Activated naive CD4-positive, alpha-beta T cell treated with anti-CD3 and anti-CD28 coated beads, Interleukin-2, amount 50 U/mL, for 72 hours (primary cell): ENCODE results near the gene LIMK2. TPM values are rescaled to one million over a fixed set of nuclear protein-coding genes. Genes with fewer than 3 reads are reported as not detected.
"Not testable (repeated sequence)": the region's sequence is repeated elsewhere in the genome, so short reads cannot be mapped to it uniquely, and the experiment has no call there.

Experiments
- ATAC-seq, 2 donors: fragments of 150-1000 bp; cut with Tn5 transposase; 2 replicates each; pipeline ENCODE4 v1.10.0; 2021; ENCODE audit warnings: mild to moderate bottlenecking in 2 of 2, moderate library complexity in 2 of 2
- DNase-seq, 2 donors: peaks; one replicate each; pipeline ENCODE4 v3.0.0; 2021 to 2022; ENCODE audit warnings: low spot score in 2 of 2
- H3K27ac Mint-ChIP-seq, 2 donors: one replicate each; pipeline ENCODE4 v1.8.0; 2022; ENCODE audit warnings: mild to moderate bottlenecking in 2 of 2, mixed read lengths in 2 of 2
- H3K36me3 Mint-ChIP-seq, 2 donors: one replicate each; pipeline ENCODE4 v1.8.0; 2022; ENCODE audit warnings: mixed read lengths in 2 of 2
- H3K9me3 Mint-ChIP-seq, 2 donors: one replicate each; pipeline ENCODE4 v1.8.0; 2022; ENCODE audit warnings: mixed read lengths in 2 of 2
- total RNA-seq, 2 donors: library from RNA; stranded (reverse); gene quantifications; one replicate each; pipeline ENCODE4 v1.2.3, GENCODE V29; 2022

LIMK2 gene
- total RNA-seq, 2 donors from 2014 or later = 46.8 to 66.2 TPM

DNA sequence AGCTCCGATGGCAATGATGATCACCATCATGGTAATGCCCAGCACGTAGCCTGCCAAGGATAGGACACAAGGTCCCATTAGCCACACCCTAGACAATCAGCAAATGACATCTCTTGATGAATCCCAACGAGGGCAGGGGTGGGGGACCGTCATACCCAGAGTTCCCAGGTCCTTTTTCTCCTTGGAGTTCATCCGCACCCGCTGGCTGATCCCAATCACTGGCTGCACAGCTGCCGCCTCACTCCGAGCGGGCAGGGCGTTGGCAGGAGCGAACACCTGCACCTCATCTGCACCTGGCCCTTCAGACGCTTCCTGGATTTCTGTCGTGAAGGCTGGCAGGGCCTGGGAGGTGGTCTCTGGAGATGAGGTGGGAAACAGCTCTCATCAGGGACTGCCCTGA is 77.2 kb downstream of the LIMK2 start:
- peaks cover 17 to 34% of the 10 kb centered on the region in 2 donors for H3K36me3 Mint-ChIP-seq
- H3K27ac Mint-ChIP-seq = peak overlapping the region in 1 of 2 donors; percentile 93
- H3K9me3 Mint-ChIP-seq = no peaks in the 10 kb centered on the region
- ATAC-seq (no peak), DNase-seq (no peak)

DNA sequence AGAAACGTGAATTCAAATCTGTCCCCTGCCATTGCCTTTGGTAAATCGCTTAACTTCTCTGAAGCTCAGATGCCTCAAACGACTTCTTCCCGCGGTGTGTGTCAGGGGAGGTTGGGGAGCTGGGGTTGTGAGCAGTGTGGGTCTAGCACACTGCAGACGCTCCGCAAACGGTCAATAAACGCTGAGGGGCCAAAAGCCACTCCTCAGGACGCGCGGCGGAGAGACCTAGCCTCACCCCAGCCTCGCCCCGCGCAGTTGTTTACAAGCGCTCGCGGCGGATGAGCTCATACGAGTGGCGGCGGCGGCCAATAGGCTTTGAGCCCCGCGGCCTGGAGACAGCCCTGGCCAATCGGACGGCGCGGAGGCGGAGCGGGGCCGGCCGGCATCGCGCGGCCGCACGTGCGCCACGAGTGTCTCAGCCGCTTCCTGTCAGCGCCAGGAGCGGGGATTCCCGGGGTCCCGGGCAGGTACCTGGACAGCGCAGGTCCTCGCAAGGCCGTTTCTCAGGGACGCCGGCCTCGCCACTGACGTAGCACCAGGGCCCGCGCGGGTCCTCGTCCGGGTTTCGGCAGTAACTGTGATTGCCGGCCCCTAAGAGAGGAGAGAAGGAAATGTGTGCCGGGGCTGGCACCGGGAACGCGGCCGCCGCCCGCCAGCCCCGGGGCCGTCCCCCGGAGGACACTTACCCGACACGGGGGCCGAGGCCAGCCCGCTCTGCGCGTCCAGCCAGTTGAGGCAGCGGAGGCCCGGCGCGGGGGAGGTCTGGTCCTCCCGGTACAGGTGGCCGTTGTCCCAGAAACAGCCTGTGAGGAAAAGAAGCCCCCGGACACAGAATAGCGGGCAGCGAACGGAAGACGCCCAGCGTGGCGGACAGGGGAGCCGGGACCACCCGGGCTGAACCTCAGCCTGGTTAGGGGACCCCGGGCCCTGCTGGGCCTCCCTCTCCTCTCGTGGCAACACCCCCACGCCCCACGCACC is 78.7 kb downstream of the LIMK2 start:
- Mint-ChIP-seq H3K36me3 (peaks cover 17 to 25% of the 10 kb centered on the region in 2 donors), H3K27ac (peak overlapping the region; percentile 93 to 98), H3K9me3 (no peaks in the 10 kb centered on the region)
- ATAC-seq (peak; percentile 82 to 86), DNase-seq (peak; percentile 93 to 96)

DNA sequence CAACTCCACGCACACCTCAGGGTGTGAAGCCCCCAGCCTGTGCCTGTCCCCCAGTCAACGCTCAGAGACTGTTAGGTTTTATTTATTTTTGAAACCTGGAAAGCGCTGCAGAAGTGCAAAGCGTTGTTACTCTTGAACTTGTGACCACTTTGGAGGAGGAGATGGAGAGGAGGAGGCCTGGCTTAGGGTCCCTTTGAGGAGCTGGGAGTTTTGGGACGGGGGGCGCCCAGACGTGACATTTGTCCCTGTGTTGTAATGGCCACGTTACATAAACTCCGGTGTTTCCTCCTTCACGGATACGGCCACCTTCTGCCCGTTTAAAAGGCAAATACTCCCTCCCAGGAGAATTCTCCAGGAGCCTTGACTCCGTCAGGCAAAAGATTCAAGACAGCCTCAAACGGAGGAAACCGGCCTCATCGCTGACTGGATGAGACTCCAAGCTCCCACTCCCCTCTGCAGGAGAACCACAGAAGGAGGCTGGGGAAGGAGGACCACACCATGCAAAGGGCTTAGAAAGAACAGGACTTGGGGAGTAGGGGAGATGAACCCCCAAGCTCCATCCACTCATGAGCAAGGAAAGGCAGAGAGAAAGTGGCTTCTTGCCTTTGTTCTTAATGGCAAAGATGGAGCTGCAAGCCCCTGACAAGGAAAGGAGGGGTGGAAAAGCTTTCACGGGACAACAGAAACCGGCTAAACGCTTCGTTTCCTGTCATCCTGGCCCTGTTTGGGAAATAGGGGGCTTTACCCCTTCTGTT is 79.6 kb downstream of the LIMK2 start:
- ATAC-seq (no peak), DNase-seq (peak in 1 of 2 donors; percentile 38)
- Mint-ChIP-seq H3K9me3 (no peaks in the 10 kb centered on the region), H3K36me3 (peaks cover 17 to 18% of the 10 kb centered on the region in 2 donors), H3K27ac (peak overlapping the region; percentile 93 to 96)

DNA sequence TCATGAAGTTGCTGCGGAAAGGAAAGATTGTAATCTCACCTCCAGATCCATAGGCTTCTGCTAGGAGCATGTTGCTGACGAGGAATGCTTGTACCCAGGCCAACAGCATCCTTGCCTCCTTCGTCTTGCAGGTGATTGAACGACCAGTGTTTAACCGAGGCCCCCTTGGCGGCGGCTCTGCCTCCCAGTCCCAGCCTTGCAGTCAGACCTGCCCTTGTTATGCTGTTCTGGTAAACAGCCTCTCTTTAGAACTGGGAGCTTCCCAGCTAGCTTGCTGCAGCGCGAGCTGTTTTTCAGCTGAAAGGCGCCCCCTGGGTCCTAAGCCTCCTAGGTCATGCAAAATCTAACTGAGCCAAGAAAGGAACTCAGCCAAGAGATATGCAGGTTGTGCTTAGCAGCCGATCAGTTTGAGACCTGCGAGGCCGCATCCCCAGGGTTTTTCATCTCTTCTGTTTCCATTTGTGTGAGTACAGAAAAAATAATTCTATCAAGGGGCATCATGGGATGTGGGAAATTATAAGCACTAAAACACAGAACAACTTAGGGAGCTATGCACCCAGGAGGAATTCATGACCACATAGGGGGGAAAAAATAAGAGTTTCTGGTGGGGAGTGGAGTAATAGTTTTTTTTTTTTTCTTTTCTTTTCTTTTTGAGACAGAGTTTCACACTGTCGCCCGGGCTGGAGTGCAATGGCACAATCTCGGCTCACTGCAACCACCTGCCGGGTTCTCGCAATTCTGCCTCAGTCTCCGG is 80.3 kb downstream of the LIMK2 start, which contains the start of gene PIK3IP1:
TSS of gene PIK3IP1 (minus strand) at position 253 of the 754 bp plus-strand sequence. CDS start at position 109, 144 bp downstream.
- peak within 1 kb of the TSS; percentile 93 to 96 for H3K27ac Mint-ChIP-seq
- ATAC-seq = peak; percentile 27 to 63
- no peaks in the 10 kb centered on the region for H3K9me3 Mint-ChIP-seq
- DNase-seq = peak; percentile 78 to 79
- H3K36me3 Mint-ChIP-seq = peaks cover 17 to 18% of the 10 kb centered on the region in 2 donors

DNA sequence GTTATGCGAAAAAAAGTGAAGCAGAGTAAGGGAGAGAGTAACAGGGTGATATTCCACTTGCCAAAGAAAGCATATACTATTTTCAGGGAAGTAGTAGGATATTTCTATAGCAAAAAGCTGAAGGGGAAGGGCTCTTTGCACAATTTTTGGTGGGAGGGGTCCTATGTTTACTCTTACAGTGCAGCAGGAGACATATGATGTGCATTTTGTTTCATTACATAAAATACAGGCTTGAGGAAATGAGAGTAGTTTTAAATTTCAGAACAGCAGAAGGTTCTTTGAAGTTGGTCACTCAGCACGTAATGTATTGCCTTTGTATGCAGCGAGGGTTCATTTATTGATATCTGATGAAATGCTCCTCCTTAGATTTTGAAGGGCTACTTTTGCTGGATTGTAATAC is 83.3 kb downstream of the LIMK2 start:
- H3K27ac Mint-ChIP-seq = peak overlapping the region; percentile 75 to 81
- peaks cover 5 to 8% of the 10 kb centered on the region in 2 donors for H3K36me3 Mint-ChIP-seq

DNA sequence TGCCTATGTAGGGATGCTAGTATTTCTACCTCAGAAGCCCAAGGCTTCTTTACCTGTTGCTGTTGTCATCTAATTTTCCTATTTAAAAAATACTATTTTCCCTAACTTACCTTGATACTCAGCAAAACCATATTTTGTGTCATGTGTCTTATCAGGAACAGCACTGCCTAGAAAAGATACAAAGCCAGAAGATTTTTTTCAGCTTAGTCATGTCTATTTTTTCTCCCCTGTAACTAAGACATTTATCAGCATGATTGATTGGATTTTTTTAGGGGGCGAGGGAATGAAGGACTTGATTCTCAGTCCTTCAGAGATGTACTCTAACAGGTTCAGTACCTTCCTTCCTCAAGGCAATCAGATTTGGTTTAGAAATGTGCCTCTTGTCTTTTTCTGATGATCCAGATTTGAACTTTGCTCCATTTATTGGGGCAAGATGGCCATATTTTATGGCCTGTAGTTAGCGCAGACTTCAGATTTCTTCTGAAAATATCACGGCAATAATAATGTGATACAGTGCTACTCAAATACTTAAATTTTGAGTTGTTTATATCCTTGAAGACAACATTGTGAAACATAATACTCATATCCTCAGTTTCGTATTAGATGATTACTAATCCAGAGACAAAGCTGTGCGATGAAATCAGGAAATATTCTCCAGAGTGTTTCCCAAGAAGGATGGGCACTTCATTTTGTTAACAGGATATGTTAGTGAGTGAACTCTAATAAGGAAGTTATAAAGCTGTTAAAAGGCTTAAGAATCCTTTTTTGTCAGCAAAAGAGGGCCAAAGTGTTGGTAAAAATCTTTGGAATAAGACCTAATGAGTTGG is 83.9 kb downstream of the LIMK2 start:
- H3K36me3 Mint-ChIP-seq = peaks cover 0 to 5% of the 10 kb centered on the region in 2 donors
- no peaks in the 10 kb centered on the region for H3K9me3 Mint-ChIP-seq
- ATAC-seq (peak; percentile 17 to 31), DNase-seq (no peak)
- H3K27ac Mint-ChIP-seq = peak overlapping the region in 1 of 2 donors; percentile 81

More for the DNA sequence above, 83.3 kb downstream of the LIMK2 start:
- DNase-seq = no peak
- no peaks in the 10 kb centered on the region for H3K9me3 Mint-ChIP-seq
- ATAC-seq = no peak

DNA sequence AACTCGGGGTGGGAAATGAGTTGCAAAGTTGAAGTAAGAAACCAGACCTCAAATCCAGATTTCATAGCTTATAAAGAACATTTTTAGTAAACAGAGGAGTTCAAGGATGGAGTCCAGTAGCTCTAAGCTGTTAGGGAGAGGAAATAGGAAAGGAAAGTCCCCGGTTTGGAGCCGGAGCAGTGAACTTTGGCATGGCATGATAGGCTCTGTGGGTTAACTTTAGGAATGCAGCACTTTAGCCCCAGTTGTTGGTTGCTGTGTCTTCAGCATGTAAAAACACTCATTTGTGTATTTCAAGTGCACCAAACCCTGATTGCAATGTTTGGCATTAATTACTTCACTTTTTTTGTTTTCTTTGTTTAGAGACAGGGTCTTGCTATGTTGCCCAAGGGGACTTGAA is 88.8 kb downstream of the LIMK2 start:
- ATAC-seq = no peak
- H3K9me3 Mint-ChIP-seq = no peaks in the 10 kb centered on the region
- DNase-seq = no peak
- H3K36me3 Mint-ChIP-seq = no peaks in the 10 kb centered on the region
- H3K27ac Mint-ChIP-seq = no peak overlapping the region

DNA sequence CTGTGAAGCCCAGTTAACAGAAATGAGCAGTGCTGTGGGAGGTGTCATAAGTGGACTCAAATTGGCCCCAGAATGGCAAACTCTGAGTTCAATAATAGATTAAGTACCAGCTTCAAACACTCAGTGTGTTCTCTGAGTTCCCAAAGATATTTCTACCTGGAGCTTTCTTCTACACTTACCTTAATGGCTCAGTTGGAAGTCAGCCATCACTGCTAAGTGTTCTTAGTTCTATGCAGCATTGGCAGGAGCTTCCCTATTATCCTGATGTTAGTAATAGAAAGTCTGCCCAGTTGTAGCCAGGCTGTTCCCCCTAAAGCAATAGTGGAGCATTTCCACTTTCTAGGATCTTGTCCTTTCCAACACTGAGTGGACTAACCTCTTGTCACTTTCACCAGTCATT is 89.9 kb downstream of the LIMK2 start:
- ATAC-seq = no peak
- no peak overlapping the region for H3K27ac Mint-ChIP-seq
- DNase-seq = no peak
- H3K9me3 Mint-ChIP-seq = no peaks in the 10 kb centered on the region
- H3K36me3 Mint-ChIP-seq = no peaks in the 10 kb centered on the region

DNA sequence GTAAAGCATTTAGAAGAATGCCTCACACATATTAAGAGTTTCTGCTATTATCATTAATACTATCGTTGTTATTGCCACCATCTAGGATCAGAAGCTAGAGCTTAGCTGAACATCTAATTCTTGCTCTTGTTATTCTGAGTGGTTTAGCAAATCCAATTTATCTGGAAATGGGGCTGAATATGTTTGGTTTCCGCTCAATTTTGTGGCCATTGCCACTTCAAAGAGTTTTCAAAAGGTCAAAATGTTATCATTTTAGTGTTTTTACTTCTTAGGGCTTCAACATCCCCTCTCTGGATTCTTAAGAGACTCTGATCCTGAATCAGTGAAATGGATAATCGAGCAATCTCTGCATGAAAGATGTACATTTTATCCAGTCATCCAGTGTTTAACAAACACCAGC is 90.4 kb downstream of the LIMK2 start:
- Mint-ChIP-seq H3K36me3 (no peaks in the 10 kb centered on the region), H3K27ac (no peak overlapping the region), H3K9me3 (no peaks in the 10 kb centered on the region)
- ATAC-seq (peak in 1 of 2 donors; percentile 35), DNase-seq (no peak)

DNA sequence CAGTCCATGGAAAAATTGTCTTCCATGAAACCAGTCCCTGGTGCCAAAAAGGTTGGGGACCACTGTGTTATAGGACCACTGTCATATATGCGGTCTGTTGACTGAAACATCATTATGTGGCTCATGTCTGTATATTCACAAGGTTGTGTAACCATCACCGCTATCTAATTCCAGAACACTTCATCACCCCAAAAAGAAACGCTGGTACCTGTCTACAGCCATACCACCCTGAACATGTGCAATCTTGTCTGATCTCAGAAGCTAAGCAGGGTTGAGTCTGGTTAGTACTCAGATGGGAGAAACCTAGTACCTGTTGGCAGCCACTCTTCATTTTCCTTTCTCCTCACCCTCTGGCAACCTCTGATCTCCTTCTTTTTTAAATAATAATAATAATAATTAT is 93.1 kb downstream of the LIMK2 start:
- no peak overlapping the region for H3K27ac Mint-ChIP-seq
- peaks cover 0 to 7% of the 10 kb centered on the region in 2 donors for H3K36me3 Mint-ChIP-seq

DNA sequence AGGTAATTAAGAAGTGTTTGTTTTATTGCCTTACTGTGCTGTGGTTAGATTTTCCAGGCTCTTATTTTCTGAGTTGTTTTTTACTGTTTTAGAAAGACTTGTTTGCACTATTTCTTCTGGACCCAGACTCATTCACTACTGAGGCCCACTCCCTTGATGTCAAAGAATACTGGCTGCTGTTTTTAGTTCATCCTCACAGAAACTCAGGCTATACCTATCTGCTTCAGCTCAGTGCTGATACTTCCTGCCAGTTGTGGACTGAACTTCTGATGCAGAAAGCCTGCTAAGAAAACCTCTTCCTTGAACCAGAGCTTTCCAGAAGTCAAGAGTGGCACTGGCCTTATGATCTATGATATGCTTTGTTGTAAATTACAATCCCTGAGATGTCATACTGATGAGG is 96.1 kb downstream of the LIMK2 start:
- DNase-seq = no peak
- H3K9me3 Mint-ChIP-seq = no peaks in the 10 kb centered on the region
- peaks cover 0 to 7% of the 10 kb centered on the region in 2 donors for H3K36me3 Mint-ChIP-seq
- peak overlapping the region in 1 of 2 donors; percentile 95 for H3K27ac Mint-ChIP-seq
- no peak for ATAC-seq

More for the DNA sequence above, 93.1 kb downstream of the LIMK2 start:
- no peaks in the 10 kb centered on the region for H3K9me3 Mint-ChIP-seq
- DNase-seq (no peak), ATAC-seq (no peak)

DNA sequence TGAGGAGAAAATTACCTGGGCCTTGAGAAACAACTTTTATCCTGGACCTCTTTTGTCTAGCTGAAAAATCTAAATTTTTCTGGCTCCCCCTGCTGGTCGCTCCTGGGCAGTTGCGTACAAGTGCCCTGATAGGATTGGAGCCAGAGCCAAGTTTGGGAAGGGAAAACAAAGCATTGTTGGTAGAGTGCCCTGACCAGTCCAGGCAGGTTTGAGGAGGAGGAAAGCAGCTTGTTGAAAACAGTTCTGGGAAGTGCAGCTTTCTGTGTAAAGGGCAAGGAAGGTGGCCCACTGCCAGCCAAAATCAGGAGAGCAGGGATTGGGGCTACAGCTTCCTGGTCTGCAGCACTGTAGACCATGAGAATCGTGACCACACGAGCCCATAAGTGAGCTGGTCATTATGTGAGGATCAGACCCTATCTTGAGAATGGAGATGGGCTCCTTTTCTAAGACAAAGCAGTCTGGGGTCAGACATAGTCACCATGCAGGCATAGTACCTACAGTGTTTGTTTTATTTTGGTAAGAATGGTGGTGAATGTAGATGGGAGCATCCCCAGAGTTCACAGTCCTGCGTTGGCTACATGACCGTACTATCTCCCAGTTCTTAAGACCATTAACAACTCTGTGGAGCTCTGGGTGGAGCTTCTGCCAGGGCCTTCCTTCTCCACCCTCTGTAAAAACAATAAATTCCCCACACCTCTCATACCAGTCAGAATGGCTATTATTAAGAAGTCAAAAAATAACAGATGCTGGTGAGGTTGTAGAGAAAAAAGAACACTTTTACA is 101.5 kb downstream of the LIMK2 start:
- ATAC-seq (peak; percentile 70 to 85), DNase-seq (peak in 1 of 2 donors; percentile 73)
- Mint-ChIP-seq H3K36me3 (peaks cover 0 to 20% of the 10 kb centered on the region in 2 donors), H3K9me3 (peaks cover 0 to 4% of the 10 kb centered on the region in 2 donors), H3K27ac (peak overlapping the region; percentile 58 to 62)

DNA sequence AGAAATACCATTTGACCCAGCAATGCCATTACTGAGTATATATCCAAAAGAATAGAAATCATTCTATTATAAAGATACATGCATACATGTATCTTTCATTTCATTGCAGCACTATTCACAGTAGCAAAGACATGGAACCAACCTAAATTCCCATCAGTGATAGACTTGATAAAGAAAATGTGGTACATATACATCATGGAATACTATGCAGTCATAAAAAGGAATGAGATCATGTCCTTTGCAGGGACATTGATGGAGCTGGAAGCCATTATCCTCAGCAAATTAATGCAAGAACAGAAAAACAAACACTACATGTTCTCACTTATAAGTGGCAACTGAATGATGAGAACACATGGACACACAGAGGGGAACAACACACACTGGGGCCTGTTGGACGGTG is 102.1 kb downstream of the LIMK2 start:
- H3K27ac Mint-ChIP-seq, H3K9me3 Mint-ChIP-seq: not testable (repeated sequence)

DNA sequence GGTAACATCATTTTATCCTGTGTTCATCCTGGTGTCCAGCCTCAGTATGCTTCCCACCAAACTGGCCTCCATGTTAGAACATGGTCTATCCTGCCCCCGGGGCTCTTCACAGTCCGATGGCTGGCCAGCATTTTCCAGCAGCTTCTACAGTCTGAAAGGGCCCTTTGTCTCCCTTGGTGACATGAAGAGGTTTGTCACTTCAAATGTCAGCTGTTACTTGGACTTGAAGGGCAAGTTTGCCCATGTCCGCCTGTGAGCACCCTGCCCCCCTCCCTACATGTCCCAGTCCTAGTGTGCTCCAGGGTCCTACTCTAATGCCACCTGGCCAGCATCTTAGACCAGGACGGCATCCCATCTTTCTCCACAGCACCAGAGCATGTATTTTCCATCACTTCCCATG is 109.3 kb downstream of the LIMK2 start:
- Mint-ChIP-seq H3K36me3 (peaks cover 0 to 10% of the 10 kb centered on the region in 2 donors), H3K27ac (peak overlapping the region in 1 of 2 donors; percentile 53), H3K9me3 (no peaks in the 10 kb centered on the region)
- DNase-seq = no peak
- ATAC-seq = no peak

More for the DNA sequence above, 102.1 kb downstream of the LIMK2 start:
- not testable (repeated sequence) for DNase-seq, ATAC-seq
- H3K36me3 Mint-ChIP-seq = peaks cover 0 to 20% of the 10 kb centered on the region in 2 donors
